ENCODE data around the gene GMEB1. TPM values are rescaled to one million over a fixed set of nuclear protein-coding genes. Genes with fewer than 3 reads are reported as not detected.

The GMEB1 gene
- total RNA-seq = 10 to 100 TPM in 1 of 4 donors, 1 to 10 TPM in 3; 4.0 to 12.8 (median 9.0) TPM

GRCh38 chr1:28668191-28668955 is at the start of gene GMEB1:
GMEB1 (plus strand) TSS chr1:28668784; CDS start chr1:28683613, 14,829 bp downstream.
- WGBS, 2 donors = 3 to 6% methylated on average over 9 to 12 of the region's 57 CpGs
- Histone ChIP-seq H3K27me3 (no peaks in the 10 kb centered on the region), H3K4me3 (peak within 1 kb of the TSS; percentile 82 to 98 (median 96)), H3K36me3 (no peaks in the 10 kb centered on the region), H3K9me3 (no peaks in the 10 kb centered on the region), H3K4me1 (peaks cover 4 to 30% (median 10%) of the 10 kb centered on the region in 3 donors), H3K27ac (peak within 1 kb of the TSS; percentile 96 to 100 (median 98))
- intact Hi-C loops (cut with DNase I) = loop anchor here (10.0 kb wide), 1 partner anchor 66 kb away; the partner anchor contains the start of gene YTHDF2
- no peak for TF ChIP-seq POLR2A (IDR thresholded peaks at IDR 0.05)
- TF ChIP-seq, protein P1, sequence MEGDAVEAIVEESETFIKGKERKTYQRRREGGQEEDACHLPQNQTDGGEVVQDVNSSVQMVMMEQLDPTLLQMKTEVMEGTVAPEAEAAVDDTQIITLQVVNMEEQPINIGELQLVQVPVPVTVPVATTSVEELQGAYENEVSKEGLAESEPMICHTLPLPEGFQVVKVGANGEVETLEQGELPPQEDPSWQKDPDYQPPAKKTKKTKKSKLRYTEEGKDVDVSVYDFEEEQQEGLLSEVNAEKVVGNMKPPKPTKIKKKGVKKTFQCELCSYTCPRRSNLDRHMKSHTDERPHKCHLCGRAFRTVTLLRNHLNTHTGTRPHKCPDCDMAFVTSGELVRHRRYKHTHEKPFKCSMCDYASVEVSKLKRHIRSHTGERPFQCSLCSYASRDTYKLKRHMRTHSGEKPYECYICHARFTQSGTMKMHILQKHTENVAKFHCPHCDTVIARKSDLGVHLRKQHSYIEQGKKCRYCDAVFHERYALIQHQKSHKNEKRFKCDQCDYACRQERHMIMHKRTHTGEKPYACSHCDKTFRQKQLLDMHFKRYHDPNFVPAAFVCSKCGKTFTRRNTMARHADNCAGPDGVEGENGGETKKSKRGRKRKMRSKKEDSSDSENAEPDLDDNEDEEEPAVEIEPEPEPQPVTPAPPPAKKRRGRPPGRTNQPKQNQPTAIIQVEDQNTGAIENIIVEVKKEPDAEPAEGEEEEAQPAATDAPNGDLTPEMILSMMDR (IDR thresholded peaks at IDR 0.05) = peak in 1 of 6 experiments; percentile 10
- DNase-seq = peak; percentile 28

- intact Hi-C loops (cut with DNase I) = no loop called here
- no peaks in the 10 kb centered on the region for H3K9me3 ChIP-seq
- no peak for DNase-seq
- no peaks in the 10 kb centered on the region for H3K27me3 ChIP-seq
- no peak overlapping the region for H3K27ac ChIP-seq
- no peaks in the 10 kb centered on the region for H3K4me1 ChIP-seq
- TF ChIP-seq, protein P1 (IDR thresholded peaks at IDR 0.05) = no peak
- TF ChIP-seq POLR2A (IDR thresholded peaks at IDR 0.05) = no peak
- H3K36me3 ChIP-seq = no peaks in the 10 kb centered on the region
- 89 to 93% methylated on average over 1 of the region's 1 CpG for WGBS, 2 donors
- H3K4me3 ChIP-seq = no peak overlapping the region
These were observed 36.9 kb upstream of the GMEB1 start for GRCh38 chr1:28631713-28632112.

- DNase-seq = no peak
- Histone ChIP-seq H3K27me3 (no peaks in the 10 kb centered on the region), H3K27ac (no peak overlapping the region), H3K9me3 (no peaks in the 10 kb centered on the region), H3K4me1 (no peaks in the 10 kb centered on the region), H3K36me3 (no peaks in the 10 kb centered on the region), H3K4me3 (no peak overlapping the region)
- intact Hi-C loops (cut with DNase I) = no loop called here
- WGBS, 2 donors = 92% methylated on average over 4 of the region's 4 CpGs
- no peak for TF ChIP-seq POLR2A (IDR thresholded peaks at IDR 0.05)
- TF ChIP-seq, protein P1 (IDR thresholded peaks at IDR 0.05) = no peak
These were observed 36.0 kb upstream of the GMEB1 start for GRCh38 chr1:28632560-28632959.

DNA sequence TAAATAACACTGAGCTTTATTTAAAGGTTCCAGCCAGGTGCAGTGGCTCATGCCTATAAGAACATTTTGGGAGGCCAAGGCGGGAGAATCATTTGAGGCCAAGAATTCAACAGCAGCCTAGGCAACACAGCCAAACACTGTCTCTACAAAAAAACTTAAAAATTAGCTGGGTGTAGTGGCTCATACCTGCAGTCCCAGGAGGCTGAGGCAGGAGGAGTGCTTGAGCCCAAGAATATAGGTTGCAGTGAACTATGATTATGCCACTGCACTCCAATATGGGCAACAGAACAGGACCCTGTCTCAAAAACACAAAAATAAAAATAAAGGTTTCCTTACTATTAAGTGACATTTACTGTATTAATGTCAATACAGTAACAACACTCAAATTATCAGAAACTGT is 27.8 kb upstream of the GMEB1 start:
- intact Hi-C loops (cut with DNase I) = no loop called here
- no peak overlapping the region for H3K27ac ChIP-seq
- DNase-seq = no peak
- no peak for TF ChIP-seq POLR2A (IDR thresholded peaks at IDR 0.05)
- TF ChIP-seq, protein P1 (IDR thresholded peaks at IDR 0.05) = peak in 2 of 6 experiments; percentile 5 to 39
- H3K27me3 ChIP-seq = no peaks in the 10 kb centered on the region
- peaks cover 13 to 39% (median 20%) of the 10 kb centered on the region in 3 donors for H3K4me1 ChIP-seq
- no peaks in the 10 kb centered on the region for H3K36me3 ChIP-seq
- H3K9me3 ChIP-seq = no peaks in the 10 kb centered on the region
- whole genome bisulfite sequencing, 2 donors = 90 to 100% methylated on average over 1 of the region's 1 CpG
- no peak overlapping the region for H3K4me3 ChIP-seq

- intact Hi-C loops (cut with DNase I) = no loop called here
- no peak for DNase-seq
- H3K36me3 ChIP-seq = no peaks in the 10 kb centered on the region
- H3K27me3 ChIP-seq = no peaks in the 10 kb centered on the region
- 0 to 1% methylated on average over 24 to 25 of the region's 26 CpGs for WGBS, 2 donors
- no peaks in the 10 kb centered on the region for H3K9me3 ChIP-seq
- H3K4me3 ChIP-seq = peak overlapping the region; percentile 50 to 89 (median 83)
- H3K27ac ChIP-seq = peak overlapping the region; percentile 88 to 95 (median 92)
- peaks cover 13 to 52% (median 22%) of the 10 kb centered on the region in 3 donors for H3K4me1 ChIP-seq
- TF ChIP-seq, protein P1 (IDR thresholded peaks at IDR 0.05) = no peak
- TF ChIP-seq POLR2A (IDR thresholded peaks at IDR 0.05) = no peak
These were observed 26.3 kb upstream of the GMEB1 start for GRCh38 chr1:28642056-28642846.

Measured in esophagus squamous epithelium (tissue), 5 donors.